Upper lobe of left lung (tissue), 4 donors: Measurements from ENCODE around the gene CERS6.

Experiments
- EP300 ChIP-seq, 4 donors: sonication (generic); formaldehyde crosslinking; IDR thresholded peaks; one replicate each; pipeline ENCODE4 v1.5.1; 2017; ENCODE audit warnings: antibody characterized with exemption in 4 of 4, control low read depth in 2 of 4
- POLR2AphosphoS5 ChIP-seq, 2 donors: sonication (generic); formaldehyde crosslinking; IDR thresholded peaks; one replicate each; pipeline ENCODE4 v1.5.1; 2017; ENCODE audit warnings: antibody characterized with exemption in 2 of 2

DNA sequence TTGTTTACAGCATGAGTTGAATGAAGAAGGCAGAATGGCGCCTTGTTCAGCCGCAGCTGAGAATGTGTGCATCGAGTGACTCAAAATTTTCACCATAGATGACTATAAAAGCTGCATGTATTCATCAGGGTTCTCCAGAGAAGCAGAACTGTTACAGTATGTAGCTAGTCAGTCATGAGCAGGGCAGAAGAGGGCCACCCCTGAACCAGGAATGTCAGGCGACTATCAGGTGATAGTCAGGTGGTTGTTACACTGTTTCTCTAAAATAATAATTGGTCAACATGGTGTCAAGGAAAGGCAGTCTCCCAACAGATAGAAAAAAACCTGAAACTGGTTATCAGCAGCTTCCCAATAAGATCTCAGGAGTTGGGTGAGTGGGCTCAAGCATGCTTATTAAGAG lies 326.2 kb downstream of the CERS6 start:
- TF ChIP-seq POLR2AphosphoS5 (IDR thresholded peaks at IDR 0.05): no peak
- TF ChIP-seq EP300 (IDR thresholded peaks at IDR 0.05): no peak
